Peyer's patch (tissue), 4 donors: ENCODE results near the gene DMD. TPM values are rescaled to one million over a fixed set of nuclear protein-coding genes. Genes with fewer than 3 reads are reported as not detected.

Experiments used
- DNase-seq, 3 donors: peaks; one replicate each; pipeline ENCODE4 v3.0.0-alpha.2; 2017 to 2019
- H3K27ac ChIP-seq, 4 donors: fragments of 200-600 bp; sonication (generic); one replicate each; pipeline ENCODE4 v1.5.1; 2016 to 2019
- H3K27me3 ChIP-seq, 2 donors: fragments of 200-600 bp; sonication (generic); one replicate each; pipeline ENCODE4 v1.5.1; 2019
- H3K36me3 ChIP-seq, 3 donors: fragments of 200-600 bp; sonication (generic); one replicate each; pipeline ENCODE4 v1.5.1; 2016 to 2019
- H3K4me1 ChIP-seq, 4 donors: fragments of 200-600 bp; sonication (generic); one replicate each; pipeline ENCODE4 v1.5.1; 2016 to 2019
- H3K4me3 ChIP-seq, 4 donors: fragments of 200-600 bp; sonication (generic); 1 replicate in 3 of 4; 2 replicates in 1 of 4; pipeline ENCODE4 v1.5.1; 2016 to 2019; ENCODE audit warnings: mild to moderate bottlenecking in 1 of 4
- H3K9me3 ChIP-seq, 4 donors: fragments of 200-600 bp; sonication (generic); one replicate each; pipeline ENCODE4 v1.5.1; 2016 to 2019; ENCODE audit warnings: mild to moderate bottlenecking in 1 of 4
- POLR2A ChIP-seq, 2 donors: fragments of 450-650 bp; IDR thresholded peaks; one replicate each; pipeline ENCODE4 v1.5.1; 2017; ENCODE audit warnings: antibody characterized with exemption in 2 of 2, mild to moderate bottlenecking in 2 of 2, moderate library complexity in 2 of 2
- total RNA-seq, 4 donors: library from RNA; depleted of rRNA; stranded (reverse); fragments of >200 nt; gene quantifications; one replicate each; pipeline ENCODE4 v1.1.0, GENCODE V29; 2016
- TF ChIP-seq, protein P1 (sequence below), 6 experiments: fragments of 450-650 bp in 4 of 6; fragments of 200-600 bp in 2 of 6; sonication (generic) in 1 of 6; IDR thresholded peaks; one replicate each; pipeline ENCODE4 v1.5.1; 2017 to 2019; ENCODE audit warnings: antibody characterized with exemption in 6 of 6, mild to moderate bottlenecking in 3 of 6, moderate library complexity in 1 of 6

DMD gene
- total RNA-seq, 4 donors from 2014 or later, result 15.8 to 109 (median 19.1) TPM

- Histone ChIP-seq H3K27me3 (no peaks in the 10 kb centered on the region), H3K9me3 (no peaks in the 10 kb centered on the region), H3K4me1 (no peaks in the 10 kb centered on the region), H3K4me3 (no peak overlapping the region), H3K36me3 (no peaks in the 10 kb centered on the region), H3K27ac (no peak overlapping the region)
- DNase-seq, result no peak
- TF ChIP-seq, protein P1, sequence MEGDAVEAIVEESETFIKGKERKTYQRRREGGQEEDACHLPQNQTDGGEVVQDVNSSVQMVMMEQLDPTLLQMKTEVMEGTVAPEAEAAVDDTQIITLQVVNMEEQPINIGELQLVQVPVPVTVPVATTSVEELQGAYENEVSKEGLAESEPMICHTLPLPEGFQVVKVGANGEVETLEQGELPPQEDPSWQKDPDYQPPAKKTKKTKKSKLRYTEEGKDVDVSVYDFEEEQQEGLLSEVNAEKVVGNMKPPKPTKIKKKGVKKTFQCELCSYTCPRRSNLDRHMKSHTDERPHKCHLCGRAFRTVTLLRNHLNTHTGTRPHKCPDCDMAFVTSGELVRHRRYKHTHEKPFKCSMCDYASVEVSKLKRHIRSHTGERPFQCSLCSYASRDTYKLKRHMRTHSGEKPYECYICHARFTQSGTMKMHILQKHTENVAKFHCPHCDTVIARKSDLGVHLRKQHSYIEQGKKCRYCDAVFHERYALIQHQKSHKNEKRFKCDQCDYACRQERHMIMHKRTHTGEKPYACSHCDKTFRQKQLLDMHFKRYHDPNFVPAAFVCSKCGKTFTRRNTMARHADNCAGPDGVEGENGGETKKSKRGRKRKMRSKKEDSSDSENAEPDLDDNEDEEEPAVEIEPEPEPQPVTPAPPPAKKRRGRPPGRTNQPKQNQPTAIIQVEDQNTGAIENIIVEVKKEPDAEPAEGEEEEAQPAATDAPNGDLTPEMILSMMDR (IDR thresholded peaks at IDR 0.05), result no peak
- TF ChIP-seq POLR2A (IDR thresholded peaks at IDR 0.05), result no peak
Observed at GRCh38 chrX:31307952-31308351, 1903.4 kb downstream of the DMD start.

GRCh38 chrX:31302573-31303075 lies 1908.7 kb downstream of the DMD start:
- Histone ChIP-seq H3K9me3 (no peaks in the 10 kb centered on the region), H3K4me1 (no peaks in the 10 kb centered on the region), H3K27me3 (no peaks in the 10 kb centered on the region), H3K4me3 (no peak overlapping the region), H3K36me3 (no peaks in the 10 kb centered on the region), H3K27ac (no peak overlapping the region)
- no peak for TF ChIP-seq POLR2A (IDR thresholded peaks at IDR 0.05)
- TF ChIP-seq, protein P1 (IDR thresholded peaks at IDR 0.05), result no peak
- DNase-seq, result no peak

DNA sequence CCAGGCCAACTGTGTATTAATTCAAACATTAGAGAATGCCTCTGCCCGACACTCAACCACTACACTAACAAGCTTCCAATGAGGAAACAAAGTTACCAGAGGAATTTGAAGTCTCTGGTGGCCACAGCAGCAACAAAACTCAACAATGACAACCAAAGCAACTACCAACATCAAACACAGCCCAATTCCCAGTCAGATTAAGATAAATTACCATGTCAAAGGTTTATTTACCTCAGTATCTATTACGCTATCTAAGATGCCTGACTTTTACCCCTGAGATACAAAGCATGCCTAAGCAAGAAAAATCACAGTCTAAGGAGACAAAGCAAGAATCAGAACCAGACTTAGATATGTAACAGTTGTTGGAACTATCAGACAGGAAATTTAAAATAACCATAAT lies 1909.4 kb downstream of the DMD start:
- Histone ChIP-seq H3K9me3 (no peaks in the 10 kb centered on the region), H3K27me3 (no peaks in the 10 kb centered on the region), H3K27ac (no peak overlapping the region), H3K4me1 (no peaks in the 10 kb centered on the region), H3K4me3 (no peak overlapping the region), H3K36me3 (no peaks in the 10 kb centered on the region)
- TF ChIP-seq, protein P1 (IDR thresholded peaks at IDR 0.05), result no peak
- TF ChIP-seq POLR2A (IDR thresholded peaks at IDR 0.05), result no peak
- no peak for DNase-seq

GRCh38 chrX:31301203-31301602 lies 1910.1 kb downstream of the DMD start:
- no peaks in the 10 kb centered on the region for H3K9me3 ChIP-seq
- H3K4me3 ChIP-seq, result no peak overlapping the region
- no peaks in the 10 kb centered on the region for H3K4me1 ChIP-seq
- no peak for DNase-seq
- H3K36me3 ChIP-seq, result no peaks in the 10 kb centered on the region
- no peaks in the 10 kb centered on the region for H3K27me3 ChIP-seq
- H3K27ac ChIP-seq, result no peak overlapping the region
- no peak for TF ChIP-seq POLR2A (IDR thresholded peaks at IDR 0.05)
- TF ChIP-seq, protein P1 (IDR thresholded peaks at IDR 0.05), result no peak

DNA sequence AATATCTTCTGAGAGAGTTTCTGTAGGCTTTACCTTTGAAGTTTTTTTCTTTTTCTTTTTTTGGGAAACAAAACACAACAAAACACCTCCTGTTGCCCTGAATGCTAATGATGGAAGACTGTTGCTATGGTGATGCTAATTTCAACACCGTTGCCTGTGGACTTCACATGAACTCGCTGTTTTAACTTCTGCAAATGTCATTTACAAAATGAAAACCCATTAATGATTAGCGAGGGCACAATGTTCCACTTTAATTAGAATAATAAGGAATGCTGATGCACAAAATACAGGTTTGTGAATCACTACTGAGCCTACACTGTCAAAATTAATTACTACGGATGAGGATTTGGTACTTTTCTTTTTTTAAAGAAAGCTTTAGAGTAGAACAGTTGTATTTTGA lies 1912.4 kb downstream of the DMD start:
- H3K27me3 ChIP-seq, result no peaks in the 10 kb centered on the region
- no peak overlapping the region for H3K4me3 ChIP-seq
- TF ChIP-seq, protein P1 (IDR thresholded peaks at IDR 0.05), result no peak
- TF ChIP-seq POLR2A (IDR thresholded peaks at IDR 0.05), result no peak
- no peak for DNase-seq
- H3K9me3 ChIP-seq, result no peaks in the 10 kb centered on the region
- H3K27ac ChIP-seq, result no peak overlapping the region
- no peaks in the 10 kb centered on the region for H3K36me3 ChIP-seq
- H3K4me1 ChIP-seq, result no peaks in the 10 kb centered on the region

GRCh38 chrX:31297881-31298280 lies 1913.5 kb downstream of the DMD start:
- H3K36me3 ChIP-seq, result no peaks in the 10 kb centered on the region
- no peaks in the 10 kb centered on the region for H3K9me3 ChIP-seq
- H3K4me3 ChIP-seq, result no peak overlapping the region
- TF ChIP-seq POLR2A (IDR thresholded peaks at IDR 0.05), result no peak
- TF ChIP-seq, protein P1 (IDR thresholded peaks at IDR 0.05), result no peak
- H3K27ac ChIP-seq, result no peak overlapping the region
- no peaks in the 10 kb centered on the region for H3K27me3 ChIP-seq
- DNase-seq, result no peak
- H3K4me1 ChIP-seq, result no peaks in the 10 kb centered on the region
